DMS53 treated with DMSO at 0.1 percent for 48 hours (cell line): ENCODE measurements around the gene ELP1.

Source experiments
- DNase-seq: peaks from one replicate; lab custom pipeline; 2025; ENCODE audit not compliant: unreplicated experiment; lab: John Stamatoyannopoulos, UW

The ELP1 gene

GRCh38 chr9:108883085-108883484, 50.8 kb downstream of the ELP1 start:
- no peak for DNase-seq

DNA sequence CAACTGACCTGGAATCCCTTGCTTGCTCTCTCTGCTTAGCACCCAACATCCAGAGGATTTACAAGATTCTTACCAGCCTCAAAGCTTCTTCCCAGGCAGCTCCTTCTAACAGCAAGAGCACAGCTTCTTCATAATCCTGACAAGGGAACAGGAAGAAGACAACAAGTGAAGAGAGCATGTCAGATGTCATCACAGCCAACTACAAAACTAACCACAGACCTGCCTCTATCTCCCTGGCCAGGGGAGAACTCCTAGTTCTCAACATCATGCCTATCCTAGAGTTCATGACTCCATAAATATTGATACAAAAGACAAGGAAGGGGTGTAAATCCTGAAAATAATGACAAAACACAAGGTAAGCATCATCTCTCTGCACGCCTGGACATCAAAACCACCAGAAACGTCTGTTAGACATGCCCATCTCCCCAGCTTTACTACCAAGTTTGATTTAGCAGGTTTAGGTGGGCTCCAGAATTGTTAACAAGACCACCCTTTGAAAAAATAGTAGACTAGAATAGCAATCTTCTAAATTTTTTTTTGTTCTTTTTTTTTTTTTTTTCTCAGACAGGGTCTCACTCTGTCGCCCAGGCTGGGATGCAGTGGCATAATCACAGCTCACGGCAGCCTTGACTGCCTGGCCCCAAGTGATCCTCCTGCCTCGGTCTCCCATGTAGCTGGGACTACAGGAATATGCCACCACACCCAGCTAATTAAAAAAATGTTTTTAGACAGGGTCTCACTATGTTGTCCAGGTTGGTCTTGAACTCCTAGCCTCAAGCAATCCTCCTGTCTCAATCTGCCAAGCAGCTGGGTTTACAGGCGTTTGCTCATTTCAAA, 51.7 kb downstream of the ELP1 start:
- no peak for DNase-seq

- DNase-seq = no peak
Measured at GRCh38 chr9:108880738-108881316, 53.1 kb downstream of the ELP1 start.

- no peak for DNase-seq
Measured at GRCh38 chr9:108877524-108877923, 56.4 kb downstream of the ELP1 start.

DNA sequence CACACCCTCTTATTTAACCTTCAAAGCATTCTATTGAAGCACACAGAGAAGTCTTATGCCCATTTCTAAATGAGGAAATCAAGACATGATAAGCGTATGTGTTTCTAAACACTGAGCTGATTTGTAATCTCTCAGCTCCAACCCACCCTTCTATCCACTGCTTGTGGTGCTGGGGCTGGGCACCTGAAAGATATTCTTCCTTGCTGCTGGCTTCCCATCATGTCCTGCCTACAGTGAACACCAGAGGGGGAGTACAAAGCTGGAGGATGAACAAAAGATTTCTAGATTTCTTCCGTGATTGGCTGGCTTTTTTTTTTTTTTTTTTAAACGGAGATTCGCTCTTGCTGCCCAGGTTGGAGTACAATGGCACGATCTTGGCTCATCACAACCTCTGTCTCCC, 57.5 kb downstream of the ELP1 start:
- no peak for DNase-seq

DNA sequence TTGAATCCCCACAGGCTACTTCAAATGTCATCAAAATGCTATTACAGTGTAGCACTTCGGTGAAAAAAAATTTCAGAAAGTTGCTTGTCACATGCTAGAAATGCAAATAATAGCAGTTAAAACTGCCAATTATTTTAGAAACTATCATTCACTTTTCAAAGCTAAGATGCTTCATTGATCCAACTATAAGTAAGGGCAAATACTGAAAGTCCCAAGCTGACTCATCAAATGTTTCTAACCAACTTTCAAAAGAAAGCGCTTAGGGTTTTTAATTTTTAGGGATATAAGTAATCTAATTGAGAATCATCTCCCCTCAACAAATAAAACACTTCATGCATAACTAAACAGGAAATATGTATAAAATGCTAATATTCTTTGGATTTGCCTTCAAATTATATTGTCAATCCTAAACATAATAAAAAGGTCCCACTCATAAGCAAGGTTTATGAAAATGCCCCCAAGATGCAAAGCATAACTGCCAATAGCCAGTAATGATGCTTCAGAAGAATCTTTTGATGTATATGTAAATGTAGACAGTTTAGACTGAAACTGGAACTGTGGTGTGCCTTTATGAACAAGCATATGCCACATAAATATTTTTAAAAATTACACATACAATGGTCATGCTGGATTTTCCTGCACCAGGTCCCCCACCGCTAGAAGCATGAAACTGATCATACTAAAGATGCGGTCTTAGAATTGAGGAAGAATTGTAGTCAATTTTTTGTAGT, 59.7 kb downstream of the ELP1 start:
- no peak for DNase-seq

DNA sequence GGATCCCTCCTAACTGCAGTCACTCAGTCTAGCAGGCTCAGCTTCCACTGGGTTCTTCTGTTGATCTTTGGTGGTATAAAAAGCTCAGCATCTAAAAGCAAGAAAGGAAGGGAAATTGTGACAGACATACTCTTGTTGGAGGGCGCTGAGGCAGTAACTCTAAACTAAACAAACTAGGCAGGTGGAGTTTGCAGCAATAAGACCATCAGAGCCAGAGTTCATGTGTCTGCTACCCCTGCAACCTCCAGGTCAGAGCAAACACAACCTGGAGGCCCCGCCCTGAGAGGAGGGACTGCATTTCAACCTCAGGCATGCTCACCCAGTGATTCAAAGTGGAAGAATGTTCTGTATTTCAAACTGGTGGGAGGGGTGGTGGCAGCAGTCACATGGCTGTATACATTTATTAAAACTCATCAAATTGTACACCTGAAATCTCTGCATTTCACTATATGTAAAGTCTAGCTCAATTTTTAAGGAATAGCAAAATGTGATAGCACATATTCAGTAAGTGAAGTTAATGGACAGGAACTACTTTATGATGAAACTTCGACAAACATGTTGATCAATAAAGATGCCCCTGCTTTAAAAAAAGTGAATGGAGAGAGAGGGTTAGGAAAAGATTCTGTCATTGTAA, 64.7 kb downstream of the ELP1 start:
- no peak for DNase-seq

GRCh38 chr9:108867829-108868228, 66.1 kb downstream of the ELP1 start:
- DNase-seq = no peak

GRCh38 chr9:108867116-108867515, 66.8 kb downstream of the ELP1 start:
- no peak for DNase-seq

DNA sequence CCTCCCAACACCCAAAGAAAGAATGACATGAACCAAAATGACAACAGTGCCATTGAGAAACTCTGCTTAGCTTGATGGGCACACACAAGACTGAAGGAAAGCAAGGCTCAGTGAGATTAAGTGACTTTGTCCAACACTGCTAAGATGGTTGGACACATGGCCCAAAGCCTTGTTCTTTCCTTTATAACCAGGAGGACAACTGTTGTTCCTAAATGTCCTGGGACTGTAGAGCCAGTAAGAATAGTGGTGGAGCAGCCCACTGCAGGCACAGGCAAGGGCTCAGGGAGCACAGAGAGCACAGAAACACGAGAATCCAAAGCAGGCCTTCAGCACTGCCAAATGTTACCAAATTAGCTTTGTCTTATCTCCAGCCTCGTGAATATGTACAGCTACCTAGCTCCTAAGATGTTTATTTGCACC, 67.9 kb downstream of the ELP1 start:
- DNase-seq = no peak

DNA sequence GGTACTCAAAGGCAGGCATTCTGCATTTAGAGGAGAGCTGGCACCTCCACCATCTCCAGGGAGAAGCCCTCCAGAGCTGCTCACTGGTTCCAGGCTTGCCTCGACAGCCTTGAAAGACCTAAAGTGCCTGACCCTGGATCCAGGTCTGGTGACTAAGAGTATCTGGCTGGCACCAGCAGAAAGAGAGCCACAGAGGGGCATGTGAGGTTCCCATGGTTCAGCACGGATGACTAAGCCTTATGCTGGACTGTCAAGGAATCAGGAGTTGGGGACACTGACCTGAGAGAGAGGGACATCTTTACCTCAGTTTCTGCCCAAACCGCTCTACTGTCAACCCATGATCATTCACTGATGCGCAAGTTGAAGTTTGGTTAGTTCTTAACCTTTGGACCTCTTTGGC, 68.9 kb downstream of the ELP1 start:
- DNase-seq = no peak

- DNase-seq = no peak
Measured at GRCh38 chr9:108864446-108864845, 69.5 kb downstream of the ELP1 start.

GRCh38 chr9:108863891-108864290, 70.0 kb downstream of the ELP1 start:
- no peak for DNase-seq

DNA sequence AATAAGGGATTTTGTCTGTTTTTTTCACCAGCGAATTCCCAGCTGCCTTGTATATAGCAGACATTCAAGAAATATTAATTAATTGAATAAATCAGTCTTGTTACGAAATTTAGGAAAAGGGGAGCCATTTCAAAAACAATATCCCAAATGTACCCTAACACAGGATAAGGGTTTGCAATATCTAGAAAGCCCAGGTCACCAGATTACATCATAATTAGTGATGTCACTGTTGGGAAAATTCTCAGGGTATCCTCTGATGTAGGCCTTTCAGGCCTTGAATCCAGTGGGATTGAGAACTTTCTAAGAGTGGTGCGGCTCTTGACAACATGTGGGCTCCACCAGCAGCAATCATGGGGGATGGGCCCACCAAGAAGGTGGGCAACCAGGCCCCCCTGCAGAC, 71.9 kb downstream of the ELP1 start, which contains the start of gene ACTL7A:
Gene ACTL7A, plus strand, starts transcription at position 270 of the 400 bp plus-strand sequence. Its CDS starts 57 bp downstream, at position 327.
- no peak for DNase-seq

DNA sequence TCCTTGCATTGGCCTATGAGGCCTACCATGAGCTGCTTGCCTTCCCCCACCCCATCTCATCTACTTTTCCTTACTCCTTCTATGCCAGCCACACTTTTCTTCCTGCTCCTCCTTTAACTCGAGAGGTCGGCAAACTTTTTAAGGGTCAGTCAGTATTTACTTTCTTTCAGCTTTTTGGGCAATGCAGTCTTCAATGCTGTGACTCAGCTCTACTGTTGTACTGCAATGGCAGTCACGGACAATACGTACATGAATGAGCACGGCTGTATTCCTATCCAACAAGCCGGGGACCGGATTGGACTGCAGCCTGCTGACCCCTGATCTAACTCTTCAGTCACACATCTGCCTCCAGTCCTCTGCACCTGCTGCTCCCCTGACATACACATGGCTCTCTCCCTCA, 72.5 kb downstream of the ELP1 start:
- DNase-seq = no peak

DNA sequence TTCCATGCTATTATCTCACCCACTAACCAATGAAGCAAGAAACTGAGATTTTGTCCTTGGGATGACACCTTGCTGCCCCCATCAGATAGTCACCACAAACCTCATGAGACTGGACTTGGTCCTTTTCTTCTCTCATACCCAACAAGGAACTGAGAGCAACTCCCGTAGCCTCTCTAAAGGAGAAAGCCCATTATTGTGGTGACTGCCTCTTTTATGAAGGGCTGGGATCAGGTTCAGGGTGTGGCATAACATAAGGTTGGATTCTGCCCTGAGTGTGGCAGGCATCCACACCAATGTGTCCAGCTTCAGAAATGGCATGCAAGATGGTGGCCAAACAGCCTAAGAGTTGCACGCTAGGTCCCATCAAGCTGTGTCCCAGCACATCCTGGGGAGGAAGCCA, 73.2 kb downstream of the ELP1 start:
- DNase-seq = no peak

DNA sequence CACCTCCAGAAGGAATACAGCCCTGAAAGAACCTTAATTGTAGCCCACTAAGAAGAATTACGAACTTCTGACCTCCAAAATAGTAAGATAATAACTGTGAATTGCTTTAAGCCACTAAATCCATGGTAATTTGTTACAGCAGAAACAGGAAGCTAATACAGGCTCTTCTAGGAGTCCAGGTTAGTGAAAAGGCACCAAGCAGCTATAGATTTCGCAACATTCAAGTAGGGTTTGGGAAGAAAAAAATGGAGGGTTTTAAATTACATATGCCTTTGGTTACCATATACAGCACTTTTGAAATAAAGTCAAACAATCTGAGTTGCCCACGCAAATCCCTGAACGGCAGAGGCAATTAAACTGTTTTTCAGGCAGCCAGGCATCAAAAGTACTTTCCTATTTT, 73.6 kb downstream of the ELP1 start:
- DNase-seq = no peak

GRCh38 chr9:108859459-108860114, 74.3 kb downstream of the ELP1 start:
- no peak for DNase-seq

DNA sequence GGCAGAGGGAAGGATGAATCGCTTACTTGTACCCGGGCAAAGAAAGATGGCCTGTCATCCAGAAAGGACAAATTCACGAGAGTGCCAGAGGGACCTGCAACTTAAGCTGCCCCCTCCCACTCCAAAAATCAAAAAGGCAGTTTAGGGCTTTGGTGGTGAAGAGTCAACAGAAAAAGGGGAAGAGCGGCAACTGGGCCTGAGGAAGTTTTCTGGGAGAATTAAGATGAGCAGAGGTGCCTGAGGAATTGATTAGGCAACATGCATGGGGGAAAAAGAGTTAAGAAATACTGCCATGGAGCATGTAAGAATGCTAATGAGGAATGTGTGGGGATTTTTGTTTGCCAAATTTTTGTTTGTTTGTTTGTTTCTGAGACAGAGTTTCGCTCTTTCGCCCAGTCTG, 76.4 kb downstream of the ELP1 start:
- DNase-seq = no peak

DNA sequence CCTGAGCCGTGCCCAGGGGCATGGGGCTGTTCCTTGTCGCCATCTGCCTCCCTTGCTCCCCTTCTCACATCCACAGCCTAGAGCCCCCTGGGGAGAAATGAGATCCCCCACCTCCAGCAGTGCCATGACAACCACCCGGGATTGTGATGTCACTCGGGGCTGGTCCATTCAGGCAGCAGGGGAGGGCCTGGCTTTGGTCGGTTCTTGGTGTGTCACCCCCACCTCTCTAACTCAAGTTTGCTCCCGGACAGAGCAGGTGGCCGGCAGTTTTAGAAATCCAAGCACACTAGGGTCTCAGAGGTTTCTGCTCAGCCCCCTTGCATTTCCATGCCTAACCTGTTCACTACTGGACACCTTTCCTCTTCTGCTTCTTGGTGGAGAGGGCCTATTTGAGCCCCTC, 78.0 kb downstream of the ELP1 start, which contains the start of gene ACTL7B:
Gene ACTL7B, minus strand, starts transcription at position 99 of the 400 bp plus-strand sequence. Its CDS starts 56 bp downstream, at position 43.
- no peak for DNase-seq

DNA sequence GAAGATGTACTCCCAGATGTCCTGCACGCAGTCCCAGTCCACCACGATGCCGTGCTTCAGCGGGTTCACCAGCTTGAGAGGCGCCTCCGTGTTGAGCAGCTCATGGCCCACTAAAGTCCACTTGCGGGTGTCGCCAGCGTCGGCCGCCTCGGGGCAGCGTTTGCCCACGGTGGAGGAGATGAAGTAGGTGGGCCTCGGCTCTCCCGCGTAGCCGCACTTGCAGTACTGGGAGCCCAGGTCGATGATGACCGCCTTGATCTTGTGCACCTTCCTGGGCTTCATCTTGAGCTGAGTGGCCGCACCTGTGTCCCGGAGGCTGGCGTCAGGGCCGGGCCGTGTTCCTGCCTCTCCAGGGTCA, 78.4 kb downstream of the ELP1 start:
- DNase-seq = no peak
